Measurements from ENCODE around the gene MEAK7. TPM values are rescaled to one million over a fixed set of nuclear protein-coding genes. Genes with fewer than 3 reads are reported as not detected.
A peak's percentile ranks its signal among the peaks of the same experiment; 100 is the strongest.

MEAK7 gene
- total and polyA plus RNA-seq, 2 donors from 2014 or later = 6.3 to 30.6 TPM

- no peak for DNase-seq
- Histone ChIP-seq H3K27ac (ENCODE audit: low read depth in 2 of 2, low read length in 2 of 2) (no peak overlapping the region), H3K9ac (ENCODE audit: low read length in 3 of 3) (no peak overlapping the region), H3K9me3 (ENCODE audit: control insufficient read depth in 2 of 3, insufficient read depth in 1 of 3, low read length in 3 of 3) (no peaks in the 10 kb centered on the region), H3K4me3 (ENCODE audit: low read length in 3 of 3) (no peak overlapping the region), H3K27me3 (ENCODE audit: control insufficient read depth, insufficient read depth, low read length) (no peaks in the 10 kb centered on the region), H3K36me3 (ENCODE audit: control insufficient read depth in 2 of 3, insufficient read depth in 3 of 3, low read length in 3 of 3) (no peaks in the 10 kb centered on the region), H3K4me1 (ENCODE audit: control insufficient read depth in 2 of 3, insufficient read depth in 2 of 3, low read depth in 1 of 3, low read length in 3 of 3) (peaks cover 0 to 5% (median 0%) of the 10 kb centered on the region in 3 donors)
- intact Hi-C loops (cut with DNase I) = no loop called here
- no peak for FAIRE-seq
- TF ChIP-seq, protein P1, sequence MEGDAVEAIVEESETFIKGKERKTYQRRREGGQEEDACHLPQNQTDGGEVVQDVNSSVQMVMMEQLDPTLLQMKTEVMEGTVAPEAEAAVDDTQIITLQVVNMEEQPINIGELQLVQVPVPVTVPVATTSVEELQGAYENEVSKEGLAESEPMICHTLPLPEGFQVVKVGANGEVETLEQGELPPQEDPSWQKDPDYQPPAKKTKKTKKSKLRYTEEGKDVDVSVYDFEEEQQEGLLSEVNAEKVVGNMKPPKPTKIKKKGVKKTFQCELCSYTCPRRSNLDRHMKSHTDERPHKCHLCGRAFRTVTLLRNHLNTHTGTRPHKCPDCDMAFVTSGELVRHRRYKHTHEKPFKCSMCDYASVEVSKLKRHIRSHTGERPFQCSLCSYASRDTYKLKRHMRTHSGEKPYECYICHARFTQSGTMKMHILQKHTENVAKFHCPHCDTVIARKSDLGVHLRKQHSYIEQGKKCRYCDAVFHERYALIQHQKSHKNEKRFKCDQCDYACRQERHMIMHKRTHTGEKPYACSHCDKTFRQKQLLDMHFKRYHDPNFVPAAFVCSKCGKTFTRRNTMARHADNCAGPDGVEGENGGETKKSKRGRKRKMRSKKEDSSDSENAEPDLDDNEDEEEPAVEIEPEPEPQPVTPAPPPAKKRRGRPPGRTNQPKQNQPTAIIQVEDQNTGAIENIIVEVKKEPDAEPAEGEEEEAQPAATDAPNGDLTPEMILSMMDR (IDR thresholded peaks at IDR 0.05; ENCODE audit: borderline replicate concordance, extremely low read depth, insufficient read depth) = no peak
These were observed 40.8 kb upstream of the MEAK7 start for GRCh38 chr16:84545114-84545737.

- TF ChIP-seq, protein P1 (IDR thresholded peaks at IDR 0.05; ENCODE audit: borderline replicate concordance, extremely low read depth, insufficient read depth) = no peak
- DNase-seq (peak in 4 of 5 donors; percentile 84 to 90 (median 86)), FAIRE-seq (no peak)
- H3K27ac ChIP-seq (ENCODE audit: low read depth in 2 of 2, low read length in 2 of 2) = no peak overlapping the region
- H3K36me3 ChIP-seq (ENCODE audit: control insufficient read depth in 2 of 3, insufficient read depth in 3 of 3, low read length in 3 of 3) = no peaks in the 10 kb centered on the region
- H3K4me3 ChIP-seq (ENCODE audit: low read length in 3 of 3) = no peak overlapping the region
- H3K9ac ChIP-seq (ENCODE audit: low read length in 3 of 3) = no peak overlapping the region
- peaks cover 0 to 5% (median 0%) of the 10 kb centered on the region in 3 donors for H3K4me1 ChIP-seq (ENCODE audit: control insufficient read depth in 2 of 3, insufficient read depth in 2 of 3, low read depth in 1 of 3, low read length in 3 of 3)
- intact Hi-C loops (cut with DNase I) = no loop called here
- H3K9me3 ChIP-seq (ENCODE audit: control insufficient read depth in 2 of 3, insufficient read depth in 1 of 3, low read length in 3 of 3) = no peaks in the 10 kb centered on the region
- H3K27me3 ChIP-seq (ENCODE audit: control insufficient read depth, insufficient read depth, low read length) = no peaks in the 10 kb centered on the region
These were observed 39.7 kb upstream of the MEAK7 start for GRCh38 chr16:84544031-84544773.

GRCh38 chr16:84543253-84543652 is 38.8 kb upstream of the MEAK7 start:
- Histone ChIP-seq H3K9ac (ENCODE audit: low read length in 3 of 3) (no peak overlapping the region), H3K9me3 (ENCODE audit: control insufficient read depth in 2 of 3, insufficient read depth in 1 of 3, low read length in 3 of 3) (no peaks in the 10 kb centered on the region), H3K27me3 (ENCODE audit: control insufficient read depth, insufficient read depth, low read length) (no peaks in the 10 kb centered on the region), H3K27ac (ENCODE audit: low read depth in 2 of 2, low read length in 2 of 2) (no peak overlapping the region), H3K4me3 (ENCODE audit: low read length in 3 of 3) (no peak overlapping the region), H3K36me3 (ENCODE audit: control insufficient read depth in 2 of 3, insufficient read depth in 3 of 3, low read length in 3 of 3) (no peaks in the 10 kb centered on the region), H3K4me1 (ENCODE audit: control insufficient read depth in 2 of 3, insufficient read depth in 2 of 3, low read depth in 1 of 3, low read length in 3 of 3) (peaks cover 0 to 5% (median 0%) of the 10 kb centered on the region in 3 donors)
- intact Hi-C loops (cut with DNase I) = no loop called here
- DNase-seq = no peak
- FAIRE-seq = no peak
- TF ChIP-seq, protein P1 (IDR thresholded peaks at IDR 0.05; ENCODE audit: borderline replicate concordance, extremely low read depth, insufficient read depth) = no peak

Data from kidney (tissue), 14 donors.